IMR-90 (cell line): ENCODE data around the gene KIAA1614. TPM values are rescaled to one million over a fixed set of nuclear protein-coding genes. Genes with fewer than 3 reads are reported as not detected.

Experiments
- ATAC-seq: fragments of 200-7000 bp; cut with Tn5 transposase; 2 replicates; pipeline ENCODE4 v1.9.1; 2020; ENCODE audit warnings: low read depth, mild to moderate bottlenecking, moderate library complexity
- BruUV-seq: library from RNA; stranded (reverse); fragments of 400-500 nt; replicated peaks from 2 replicates; lab custom pipeline; 2021; lab: Mats Ljungman, UMichigan
- CTCF ChIA-PET: fragments of 300-600 bp; formaldehyde crosslinking; extraction: SDS; loops from one replicate; lab custom pipeline; 2021; ENCODE audit warnings: antibody characterized with exemption; lab: Yijun Ruan, JAX
- POLR2A ChIA-PET: fragments of 300-600 bp; sonication (Branson Sonifier 250); formaldehyde crosslinking; loops from one replicate; lab custom pipeline; 2022; ENCODE audit warnings: antibody characterized with exemption; ENCODE audit not compliant: unreplicated experiment; lab: Charles Lee
- DNase-seq: peaks from one replicate; pipeline ENCODE4 v3.0.0; 2013
- H2AFZ ChIP-seq: replicated peaks from 2 replicates; pipeline ENCODE3; 2013; ENCODE audit warnings: low read length, mild to moderate bottlenecking; ENCODE audit not compliant: poor library complexity
- H2AK5ac ChIP-seq: 2 replicates; pipeline ENCODE4 v1.6.1; 2013; ENCODE audit warnings: low read depth, low read length, inconsistent platforms
- H2AK9ac ChIP-seq: replicated peaks from 2 replicates; pipeline ENCODE3; 2013; ENCODE audit warnings: mild to moderate bottlenecking, low read depth, low read length, moderate library complexity; ENCODE audit not compliant: poor library complexity
- H2BK120ac ChIP-seq: 2 replicates; pipeline ENCODE4 v1.6.1; 2013; ENCODE audit warnings: low read depth, low read length, inconsistent platforms
- H2BK15ac ChIP-seq: 3 replicates; pipeline ENCODE4 v1.6.1; 2013; ENCODE audit warnings: low read depth, low read length, inconsistent platforms
- H2BK20ac ChIP-seq: 2 replicates; pipeline ENCODE4 v1.6.1; 2013; ENCODE audit warnings: low read depth, mild to moderate bottlenecking, inconsistent platforms, low read length, moderate library complexity
- H2BK5ac ChIP-seq: 2 replicates; pipeline ENCODE4 v1.6.1; 2013; ENCODE audit warnings: mild to moderate bottlenecking, low read depth, low read length, inconsistent platforms; ENCODE audit not compliant: poor library complexity, severe bottlenecking
- H3K14ac ChIP-seq: replicated peaks from 2 replicates; pipeline ENCODE4 v1.6.1; 2013; ENCODE audit warnings: low read depth, low read length, inconsistent platforms
- H3K18ac ChIP-seq: 2 replicates; pipeline ENCODE4 v1.6.1; 2013; ENCODE audit warnings: low read depth, low read length, control low read depth
- H3K23ac ChIP-seq: 2 replicates; pipeline ENCODE4 v1.6.1; 2013; ENCODE audit warnings: low read depth, low read length, inconsistent platforms
- H3K27ac ChIP-seq: 2 replicates; pipeline ENCODE4 v1.5.1; 2013; ENCODE audit warnings: mild to moderate bottlenecking, control low read depth, low read length; ENCODE audit not compliant: insufficient read depth
- H3K27me3 ChIP-seq: 2 replicates; pipeline ENCODE4 v1.6.1; 2013; ENCODE audit warnings: low read length; ENCODE audit not compliant: control insufficient read depth, insufficient read depth
- H3K36me3 ChIP-seq: 2 replicates; pipeline ENCODE4 v1.6.1; 2013; ENCODE audit warnings: low read length, mixed read lengths; ENCODE audit not compliant: control insufficient read depth, insufficient read depth
- H3K4ac ChIP-seq: 2 replicates; pipeline ENCODE4 v1.6.1; 2013; ENCODE audit warnings: low read depth, low read length, inconsistent platforms
- H3K4me1 ChIP-seq: 2 replicates; pipeline ENCODE4 v1.6.1; 2013; ENCODE audit warnings: low read length, mixed read lengths; ENCODE audit not compliant: control insufficient read depth, insufficient read depth
- H3K4me2 ChIP-seq: 2 replicates; pipeline ENCODE4 v1.6.1; 2013; ENCODE audit warnings: low read depth, mild to moderate bottlenecking, control low read depth, low read length, moderate library complexity
- H3K4me3 ChIP-seq: 2 replicates; pipeline ENCODE4 v1.5.1; 2013; ENCODE audit warnings: low read depth, mild to moderate bottlenecking, control low read depth, low read length, moderate library complexity; ENCODE audit not compliant: insufficient read depth
- H3K56ac ChIP-seq: 2 replicates; pipeline ENCODE4 v1.6.1; 2013; ENCODE audit warnings: low read length, inconsistent platforms; ENCODE audit not compliant: insufficient read depth; ENCODE audit errors: extremely low read depth
- H3K79me1 ChIP-seq, 2 experiments: 2 replicates each; pipeline ENCODE4 v1.6.1; 2013; ENCODE audit warnings: low read length in 2 of 2, inconsistent platforms in 1 of 2, low read depth in 1 of 2
- H3K9ac ChIP-seq: 2 replicates; pipeline ENCODE4 v1.6.1; 2013; ENCODE audit warnings: low read depth, low read length, control low read depth
- H3K9me1 ChIP-seq: 2 replicates; pipeline ENCODE4 v1.6.1; 2013; ENCODE audit warnings: low read length, inconsistent platforms; ENCODE audit not compliant: insufficient read depth
- H3K9me3 ChIP-seq: 2 replicates; pipeline ENCODE4 v1.6.1; 2013; ENCODE audit warnings: low read length; ENCODE audit not compliant: control insufficient read depth, insufficient read depth
- H4K20me1 ChIP-seq: 2 replicates; pipeline ENCODE4 v1.6.1; 2013; ENCODE audit warnings: low read length, inconsistent platforms; ENCODE audit not compliant: insufficient read depth
- H4K5ac ChIP-seq: 2 replicates; pipeline ENCODE4 v1.6.1; 2013; ENCODE audit warnings: mild to moderate bottlenecking, low read depth, low read length, control low read depth
- H4K8ac ChIP-seq, 2 experiments: 2 replicates each; pipeline ENCODE4 v1.6.1; 2013; ENCODE audit warnings: low read depth in 2 of 2, low read length in 2 of 2, control low read depth in 1 of 2, inconsistent platforms in 1 of 2
- H4K91ac ChIP-seq: 2 replicates; pipeline ENCODE4 v1.6.1; 2013; ENCODE audit warnings: low read depth, low read length, inconsistent platforms; ENCODE audit not compliant: insufficient read depth
- CEBPB ChIP-seq: IDR thresholded peaks from 2 replicates; pipeline ENCODE4 v1.6.1; 2012; ENCODE audit warnings: low read depth, low read length, improper control_type of control experiment
- FOS ChIP-seq: fragments of 150-350 bp; IDR thresholded peaks from 2 replicates; pipeline ENCODE4 v1.6.1; 2016; ENCODE audit warnings: low read depth, low read length
- WGBS, 2 experiments: methylation state at CpG; one replicate each; pipeline versions ENCODE4 v1.1.5 to v1.1.7; 2013; ENCODE audit warnings: missing lambda C conversion rate in 2 of 2; ENCODE audit not compliant: insufficient read length in 1 of 2; ENCODE audit errors: extremely low coverage in 2 of 2; 5-methylcytosine and 5-hydroxymethylcytosine counted together
- dilution Hi-C: fragments of 300-500 bp; cut with HindIII; formaldehyde crosslinking; loops from one replicate; pipeline ENCODE4 v1.14.3; 2018; ENCODE audit warnings: low sequenced_read_pairs; ENCODE audit not compliant: unreplicated experiment
- in situ Hi-C: fragments of 300-500 bp; cut with MboI; formaldehyde crosslinking; loops from 3 replicates; pipeline ENCODE4 v1.14.3; 2019; ENCODE audit warnings: low sequenced_read_pairs, inconsistent platforms, mixed read lengths
- intact Hi-C: fragments of 100-400 bp; cut with micrococcal nuclease; formaldehyde crosslinking; loops from 2 replicates; pipeline ENCODE4 v1.10.0; 2022
- polyA plus RNA-seq, 3 experiments: library from polyadenylated mRNA; depleted of rRNA; stranded (reverse); fragments of >200 nt; gene quantifications; 2 replicates each; pipeline ENCODE4 v1.2.3, GENCODE V29; 2012; ENCODE audit warnings: low replicate concordance in 1 of 3
- total RNA-seq: library from RNA; depleted of rRNA; stranded (reverse); fragments of >200 nt; gene quantifications from 2 replicates; pipeline ENCODE4 v1.2.3, GENCODE V29; 2012

Gene KIAA1614
- total and polyA plus RNA-seq, 2 of the 4 experiments (the other 2 are of a cell fraction): 1.8 to 3.5 TPM

GRCh38 chr1:180947901-180948640 lies 35.4 kb downstream of the KIAA1614 start:
- DNase-seq (peak; percentile 51), ATAC-seq (no peak)
- Histone ChIP-seq H2BK15ac (no peak overlapping the region), H3K27ac (no peak overlapping the region; the same call in 1 of the 2 replicates), H3K27me3 (no peaks in the 10 kb centered on the region), H3K4me3 (no peak overlapping the region), H2BK20ac (no peak overlapping the region), H3K23ac (no peak overlapping the region), H2BK120ac (0 out of 2 replicates have a peak overlapping the region, but pooled peaks have one; percentile 12), H4K20me1 (no peaks in the 10 kb centered on the region), H3K9ac (no peak overlapping the region), H4K5ac (no peak overlapping the region), H3K79me1 (peaks cover 0 to 3% of the 10 kb centered on the region in 2 experiments; a peak in 1 of 4 replicates), H3K18ac (no peak overlapping the region), H3K4me2 (no peak overlapping the region), H4K8ac (peak overlapping the region in 1 of 2 experiments; percentile 22; a peak in 1 of 4 replicates), H4K91ac (no peak overlapping the region; the same call in 1 of the 2 replicates), H2AK9ac (peak overlapping the region; percentile 1), H3K4ac (no peak overlapping the region), H3K9me1 (peaks cover 3% of the 10 kb centered on the region; the same call in 1 of the 2 replicates), H3K14ac (0 out of 2 replicates have a peak overlapping the region, but pooled peaks have one; percentile 34), H3K9me3 (peaks cover 4% of the 10 kb centered on the region), H2AFZ (peak overlapping the region; percentile 67), H2BK5ac (no peak overlapping the region), H2AK5ac (no peak overlapping the region), H3K4me1 (peaks cover 8% of the 10 kb centered on the region), H3K56ac (no peak overlapping the region), H3K36me3 (peaks cover 29% of the 10 kb centered on the region)
- TF ChIP-seq CEBPB (peak; percentile 91), FOS (no peak)
- intact Hi-C loops (no loop called here), dilution Hi-C loops (no loop called here), in situ Hi-C loops (no loop called here)
- ChIA-PET CTCF (no interaction called here), POLR2A (no interaction called here)
- BruUV-seq: no TSS peak
- 74% methylated on average over 7 of the region's 22 CpGs; no CpG with 5 or more reads in 1 of the 2 experiments for WGBS, 2 experiments
